Activated CD4-positive, alpha-beta T cell treated with anti-CD3 and anti-CD28 coated beads, Interleukin-2, amount 50 U/mL, for 1 hour (primary cell): ENCODE data around the gene ARHGAP20.
A peak's percentile ranks its signal among the peaks of the same experiment; 100 is the strongest.

ENCODE experiments used
- DNase-seq: peaks from one replicate; pipeline ENCODE4 v3.0.0-alpha.2; 2020

The ARHGAP20 gene, protein sequence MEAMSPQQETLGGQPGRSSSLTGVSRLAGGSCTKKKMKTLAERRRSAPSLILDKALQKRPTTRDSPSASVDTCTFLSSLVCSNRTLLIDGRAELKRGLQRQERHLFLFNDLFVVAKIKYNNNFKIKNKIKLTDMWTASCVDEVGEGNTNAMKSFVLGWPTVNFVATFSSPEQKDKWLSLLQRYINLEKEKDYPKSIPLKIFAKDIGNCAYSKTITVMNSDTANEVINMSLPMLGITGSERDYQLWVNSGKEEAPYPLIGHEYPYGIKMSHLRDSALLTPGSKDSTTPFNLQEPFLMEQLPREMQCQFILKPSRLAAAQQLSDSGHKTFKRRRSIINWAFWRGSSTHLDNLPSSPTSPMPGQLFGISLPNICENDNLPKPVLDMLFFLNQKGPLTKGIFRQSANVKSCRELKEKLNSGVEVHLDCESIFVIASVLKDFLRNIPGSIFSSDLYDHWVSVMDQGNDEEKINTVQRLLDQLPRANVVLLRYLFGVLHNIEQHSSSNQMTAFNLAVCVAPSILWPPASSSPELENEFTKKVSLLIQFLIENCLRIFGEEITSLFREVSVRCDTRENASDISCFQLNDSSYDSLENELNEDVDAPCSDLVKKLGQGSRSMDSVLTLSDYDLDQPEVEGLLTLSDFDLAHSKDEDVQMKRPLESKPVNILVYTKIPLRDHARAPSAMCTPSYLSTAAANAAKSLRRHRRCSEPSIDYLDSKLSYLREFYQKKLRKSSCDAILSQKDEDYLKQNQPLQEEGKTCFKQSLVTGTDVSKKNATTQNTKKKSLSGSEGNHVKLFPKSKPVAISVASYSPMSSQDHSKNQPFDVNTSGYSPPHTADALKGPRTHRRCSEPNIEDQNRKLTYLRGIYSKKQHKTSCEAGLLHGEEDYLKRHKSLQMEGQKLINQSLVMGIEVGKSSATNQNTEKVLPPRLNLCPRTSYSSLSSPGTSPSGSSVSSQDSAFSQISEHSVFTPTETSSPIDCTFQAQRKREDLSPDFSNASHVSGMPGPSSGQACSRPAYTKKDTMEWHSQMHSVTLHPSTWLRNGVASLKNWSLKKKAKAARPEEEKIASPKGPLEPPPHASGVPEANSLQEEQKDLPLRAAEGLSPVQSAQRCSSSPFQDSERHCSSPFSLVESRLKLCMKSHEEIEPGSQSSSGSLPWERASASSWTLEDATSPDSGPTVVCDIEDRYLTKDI

DNA sequence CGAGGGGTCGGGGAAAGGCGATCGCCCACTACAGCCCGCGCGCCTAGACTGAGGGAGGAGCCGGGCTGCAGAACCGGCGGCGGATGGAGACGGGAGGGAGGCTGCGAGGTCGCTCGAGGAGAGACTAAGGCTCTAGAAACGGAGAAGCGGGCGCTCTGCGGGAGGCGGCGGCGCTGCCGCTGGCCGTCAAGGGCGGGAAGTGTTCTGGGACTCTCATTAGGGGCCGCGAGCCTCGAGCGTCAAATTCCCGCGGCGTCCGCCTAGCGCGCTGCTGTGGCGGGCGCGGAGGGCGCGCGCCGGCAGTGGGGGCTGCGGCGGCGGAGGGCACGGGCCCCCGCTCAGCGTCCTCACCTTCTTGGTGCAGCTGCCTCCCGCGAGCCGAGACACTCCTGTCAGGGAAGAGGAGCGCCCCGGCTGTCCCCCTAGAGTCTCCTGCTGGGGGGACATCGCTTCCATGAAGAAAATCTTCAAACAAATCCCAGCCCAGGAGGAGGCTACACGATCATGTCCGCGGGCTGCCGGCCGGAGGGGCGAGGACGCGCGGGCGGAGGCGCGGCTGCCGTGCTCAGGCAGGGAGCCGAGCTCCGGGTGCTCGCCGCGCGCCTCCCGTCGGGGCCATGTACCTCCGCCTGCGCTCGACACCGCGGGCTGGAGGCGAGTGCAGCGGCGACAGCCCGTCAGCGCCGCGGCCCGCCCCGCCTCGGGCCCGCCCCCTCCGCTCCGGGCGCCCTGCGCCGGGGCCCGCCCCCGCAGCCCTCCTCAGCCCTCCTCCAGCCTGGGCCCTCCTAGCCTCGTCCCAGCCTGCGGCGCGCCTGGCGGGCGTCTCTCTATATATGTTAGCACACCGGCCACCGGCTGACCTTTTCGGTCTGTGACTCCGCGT is at the start of gene ARHGAP20:
Gene ARHGAP20 (minus strand): TSS at position 662 of the 883 bp plus-strand sequence. CDS start 206 bp downstream, at position 456.
- peak; percentile 5 for DNase-seq

DNA sequence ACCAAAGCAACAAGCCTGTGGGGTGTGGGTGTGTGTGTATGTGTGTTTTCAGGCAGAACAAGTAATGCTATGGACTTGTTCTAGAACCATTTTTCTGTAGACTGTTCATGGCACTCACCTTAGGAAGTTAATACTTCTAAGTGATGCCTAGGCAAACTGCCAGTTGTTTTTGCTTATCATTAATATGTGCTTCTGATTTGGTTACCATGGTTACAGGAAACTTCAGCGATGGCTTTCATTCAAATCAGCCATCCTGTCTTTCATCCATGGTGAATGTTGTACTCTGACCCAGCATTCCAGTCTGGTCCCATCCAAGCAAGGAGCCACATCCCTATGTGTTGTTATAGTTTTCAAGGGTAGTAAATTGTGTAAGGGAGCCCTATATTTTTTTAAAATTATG is 49.8 kb upstream of the ARHGAP20 start:
- DNase-seq, result no peak

DNA sequence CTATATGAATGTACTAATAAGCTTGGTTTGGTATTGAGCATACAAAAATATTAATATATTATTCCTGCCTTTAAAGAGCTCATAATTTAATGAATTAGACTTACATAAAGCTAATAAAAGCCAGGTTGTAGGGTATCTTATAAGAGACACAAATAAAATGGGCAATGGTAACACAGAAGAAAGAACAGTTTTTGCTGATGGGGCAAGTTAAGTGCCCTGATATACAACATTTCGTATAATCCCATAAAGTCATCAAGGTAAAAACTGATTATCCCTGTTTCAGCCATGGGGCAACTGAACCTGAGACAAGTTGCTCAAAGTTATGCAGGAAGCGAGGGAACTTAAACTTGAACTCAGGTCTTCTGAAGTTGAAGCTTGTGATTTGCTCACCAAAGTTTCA is 48.9 kb upstream of the ARHGAP20 start:
- DNase-seq, result no peak

DNA sequence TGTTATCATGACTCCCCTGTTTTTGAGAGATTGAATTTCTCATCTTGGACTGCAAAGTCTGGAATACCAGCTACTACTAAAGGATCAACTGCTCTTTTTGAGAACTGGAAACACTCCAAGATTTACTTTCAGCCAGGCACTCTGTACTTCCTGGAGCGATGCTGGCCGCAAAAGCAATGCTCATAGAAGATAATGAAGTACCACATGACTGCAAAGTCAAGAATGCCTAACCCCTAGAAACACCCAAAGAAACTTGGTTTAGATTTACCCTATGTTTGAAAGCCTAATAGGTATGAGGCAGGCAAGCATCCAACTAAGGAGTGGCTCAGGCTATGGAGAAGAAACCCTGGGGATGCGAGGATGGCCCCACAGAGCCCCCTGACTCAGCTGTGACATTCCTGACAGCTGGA is 47.7 kb upstream of the ARHGAP20 start:
- DNase-seq, result no peak

DNA sequence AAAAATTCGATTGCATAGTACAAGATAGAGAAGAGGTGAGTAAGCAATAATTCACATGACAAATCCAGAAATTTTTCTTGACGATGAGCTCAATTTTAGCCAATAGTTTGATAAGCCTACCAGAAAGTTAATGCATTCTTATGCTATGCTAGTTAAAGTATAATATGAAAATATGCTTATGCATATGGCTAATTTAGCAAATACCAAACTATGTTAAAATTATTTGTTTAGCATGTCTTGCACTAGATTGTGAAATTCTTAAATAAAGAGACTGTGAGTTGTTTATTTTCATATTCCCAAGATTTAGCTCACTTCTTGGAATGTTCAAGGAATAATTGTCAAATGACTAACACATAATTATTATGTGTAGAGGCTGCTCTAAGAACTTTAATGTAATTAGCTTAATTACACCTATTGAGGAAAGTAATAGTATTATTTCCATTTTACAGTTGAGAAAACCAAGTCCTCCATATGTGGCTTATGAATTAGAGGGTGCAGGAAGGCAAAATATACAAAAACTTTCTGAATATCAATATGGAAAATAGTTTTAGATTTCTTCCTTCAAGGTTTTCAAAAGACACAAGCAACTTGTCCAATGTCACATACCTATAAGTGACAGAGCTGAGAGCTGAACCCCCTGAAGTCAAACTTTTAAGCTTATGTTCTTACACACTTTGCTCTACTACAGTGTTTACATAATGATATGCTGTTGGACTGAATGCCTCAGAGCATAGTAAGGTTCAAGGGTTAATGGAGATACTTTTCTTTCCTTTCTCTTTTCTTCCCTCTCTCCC is 45.9 kb upstream of the ARHGAP20 start:
- DNase-seq, result no peak

DNA sequence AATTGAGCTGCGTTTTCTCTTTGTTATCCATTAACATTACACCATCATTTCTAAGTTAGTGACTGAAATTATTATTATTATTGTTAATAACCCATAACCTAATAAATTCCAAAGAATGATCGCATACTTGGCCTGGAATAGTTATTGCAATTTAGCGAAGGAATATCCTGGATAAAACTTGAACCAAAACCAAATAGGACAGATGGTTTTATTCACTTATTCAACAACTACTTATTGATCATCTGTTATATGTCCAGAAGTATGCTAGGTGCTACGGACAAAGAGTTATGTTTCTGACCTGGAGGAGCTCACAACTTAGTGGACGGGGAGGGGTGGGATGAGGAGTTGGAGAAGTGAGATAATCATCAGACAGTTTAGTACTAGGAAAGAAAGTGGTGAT is 44.8 kb upstream of the ARHGAP20 start:
- DNase-seq, result no peak

DNA sequence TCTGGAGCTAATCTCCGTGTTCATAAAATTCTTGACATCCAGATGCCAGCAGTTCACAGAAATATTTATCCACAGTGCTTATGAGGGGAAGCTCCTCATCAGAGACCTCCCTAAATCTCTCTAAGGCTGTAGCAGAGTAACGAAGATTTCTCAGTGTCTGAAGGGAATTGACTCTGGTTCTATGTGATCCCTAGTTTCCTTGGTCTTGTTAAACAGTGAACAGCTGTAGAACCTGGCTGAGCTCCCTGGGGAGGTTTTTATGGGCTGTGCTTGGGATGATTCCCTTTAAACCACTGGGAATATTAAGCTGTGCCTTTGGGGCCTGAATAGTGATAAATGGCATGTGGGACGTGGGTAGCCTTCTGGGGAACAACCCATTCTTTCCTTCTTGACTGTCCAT is 43.7 kb upstream of the ARHGAP20 start:
- DNase-seq, result no peak

DNA sequence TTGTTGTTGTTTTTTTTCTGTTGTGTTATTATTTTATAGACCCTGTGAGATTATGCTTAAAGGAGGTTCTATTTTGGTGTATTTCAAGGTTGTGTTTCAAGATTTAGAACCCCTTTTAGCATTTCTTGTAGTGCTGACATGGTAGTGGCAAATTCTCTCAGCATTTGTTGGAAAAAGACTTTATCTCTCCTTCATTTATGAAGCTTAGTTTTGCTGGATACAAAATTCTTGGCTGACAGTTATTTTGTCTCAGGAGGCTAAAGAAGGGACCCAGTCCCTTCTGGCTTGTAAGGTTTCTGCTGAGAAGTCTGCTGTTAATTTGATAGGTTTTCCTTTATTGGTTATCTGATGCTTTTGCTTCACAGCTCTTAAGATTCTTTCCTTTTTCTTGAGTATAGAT is 40.7 kb upstream of the ARHGAP20 start:
- DNase-seq, result no peak

DNA sequence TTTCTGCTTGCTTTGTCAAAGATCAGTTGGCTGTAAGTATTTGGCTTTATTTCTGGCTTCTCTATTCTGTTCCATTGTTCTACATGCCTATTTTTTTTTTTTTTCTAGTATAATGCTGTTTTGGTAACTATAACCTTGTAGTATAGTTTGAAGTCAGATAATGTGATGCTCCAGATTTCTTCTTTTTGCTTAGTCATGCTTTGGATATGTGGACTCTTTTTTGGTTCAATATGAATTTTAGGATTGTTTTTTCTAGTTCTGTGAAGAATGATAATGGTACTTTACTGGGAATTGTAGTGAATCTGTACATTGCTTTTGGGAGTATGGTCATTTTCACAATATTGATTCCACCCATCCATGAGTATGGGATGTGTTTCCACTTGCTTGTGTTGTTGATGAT is 37.9 kb upstream of the ARHGAP20 start:
- DNase-seq, result no peak

DNA sequence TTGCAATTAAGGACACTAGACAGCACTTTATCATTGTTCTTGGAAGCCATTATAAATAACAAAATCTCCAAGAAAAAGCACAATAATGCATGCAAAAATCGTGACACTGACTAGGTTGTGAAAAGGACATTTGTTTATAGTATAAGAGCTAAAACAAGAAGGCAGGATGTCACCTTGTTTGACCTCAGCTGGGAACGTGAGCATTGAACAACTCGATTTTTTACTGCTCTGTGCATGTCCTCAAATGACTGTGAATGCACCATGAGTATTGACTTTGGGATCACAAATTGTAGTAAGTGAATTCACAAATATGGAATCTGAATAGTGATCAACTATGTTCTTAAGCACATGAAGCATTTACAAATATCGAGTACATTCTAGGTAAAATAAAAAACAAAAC is 35.3 kb upstream of the ARHGAP20 start:
- DNase-seq, result no peak

DNA sequence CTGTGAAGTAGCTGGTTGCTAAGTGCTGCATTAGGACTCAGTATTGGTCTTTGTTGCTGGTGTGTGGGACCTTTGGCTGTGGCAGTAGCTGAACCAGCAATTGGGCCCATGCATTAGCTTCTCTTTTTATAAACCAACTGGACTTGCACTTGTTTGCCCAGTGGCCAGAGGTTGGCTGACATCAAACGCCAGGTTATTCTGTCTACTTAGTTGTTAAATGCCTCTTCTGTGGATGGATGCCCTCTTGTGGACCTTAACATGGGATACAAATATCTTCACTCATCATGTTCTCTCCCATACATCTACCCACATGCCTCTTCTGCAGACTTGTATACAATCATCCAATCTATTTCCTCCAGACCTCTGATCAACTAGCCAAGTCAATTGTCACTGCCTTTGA is 26.4 kb upstream of the ARHGAP20 start:
- no peak for DNase-seq

DNA sequence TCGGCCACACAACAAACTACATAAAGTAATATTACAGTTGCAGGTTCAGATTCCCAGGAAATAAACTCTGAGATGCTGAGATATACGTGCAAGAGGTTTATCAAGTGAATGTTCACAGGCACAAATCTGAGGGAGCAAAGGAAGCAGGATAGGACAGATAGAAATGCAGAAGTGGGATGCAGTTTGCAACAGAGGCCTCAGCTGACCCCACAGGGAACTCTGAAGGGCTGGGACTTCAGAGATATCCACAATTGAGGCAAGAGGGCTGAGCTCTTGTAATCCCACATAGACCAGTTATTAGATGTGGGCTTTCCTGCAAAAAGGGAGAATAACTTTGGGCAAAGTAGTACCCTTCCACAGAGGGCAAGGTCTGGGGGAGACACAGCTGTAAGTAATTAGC is 25.4 kb upstream of the ARHGAP20 start:
- no peak for DNase-seq

DNA sequence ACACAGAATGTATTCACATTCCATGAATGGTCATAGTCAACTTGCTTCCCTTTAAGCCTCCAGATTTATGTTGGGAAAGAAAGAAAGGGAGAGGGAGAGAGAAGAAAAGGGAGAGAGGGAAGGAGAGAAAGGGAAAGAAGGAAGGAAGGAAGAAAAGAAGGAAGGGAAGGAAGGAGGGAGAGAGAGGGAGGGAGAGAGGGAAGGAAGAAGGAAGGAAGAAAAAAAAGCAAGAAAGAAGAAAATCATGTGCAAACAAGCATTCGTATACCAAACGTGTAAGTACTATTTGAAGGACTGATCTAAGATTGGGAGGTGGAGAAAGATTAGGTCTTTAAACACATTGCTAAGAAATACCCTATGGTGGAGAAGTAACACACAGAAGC is 23.9 kb upstream of the ARHGAP20 start:
- DNase-seq, result no peak

DNA sequence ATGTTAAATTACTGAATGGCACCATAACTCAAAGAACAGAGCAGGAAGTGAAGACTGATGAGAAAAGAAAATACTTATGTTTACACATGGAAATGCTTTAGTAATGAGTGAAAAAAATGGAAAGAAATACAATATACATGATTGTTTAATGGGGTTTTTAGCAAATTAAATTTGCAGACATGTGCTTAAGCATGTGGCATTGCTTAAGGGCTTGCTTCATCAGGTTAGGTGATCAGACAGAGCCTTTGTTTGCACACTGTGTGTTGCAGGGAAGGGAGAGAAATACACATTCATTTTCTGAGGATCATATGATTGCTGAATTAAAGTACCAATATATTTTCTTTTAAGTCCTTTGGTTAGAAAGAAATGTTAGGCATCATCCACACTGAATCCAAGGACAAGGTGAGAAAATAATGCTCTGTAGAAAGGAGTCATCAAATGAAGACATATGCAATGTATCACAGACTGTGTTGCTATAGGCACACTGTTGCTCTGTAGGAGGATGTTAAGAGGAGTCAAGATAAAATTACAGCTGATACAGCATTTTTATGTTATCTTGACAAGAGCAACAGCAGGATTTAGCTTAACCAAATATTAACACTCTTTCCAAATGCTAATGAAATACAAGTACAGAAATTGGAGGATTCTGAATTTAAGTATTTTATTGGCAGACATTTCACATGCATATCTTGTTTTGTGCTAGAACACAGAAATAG is 23.4 kb upstream of the ARHGAP20 start:
- DNase-seq, result no peak

DNA sequence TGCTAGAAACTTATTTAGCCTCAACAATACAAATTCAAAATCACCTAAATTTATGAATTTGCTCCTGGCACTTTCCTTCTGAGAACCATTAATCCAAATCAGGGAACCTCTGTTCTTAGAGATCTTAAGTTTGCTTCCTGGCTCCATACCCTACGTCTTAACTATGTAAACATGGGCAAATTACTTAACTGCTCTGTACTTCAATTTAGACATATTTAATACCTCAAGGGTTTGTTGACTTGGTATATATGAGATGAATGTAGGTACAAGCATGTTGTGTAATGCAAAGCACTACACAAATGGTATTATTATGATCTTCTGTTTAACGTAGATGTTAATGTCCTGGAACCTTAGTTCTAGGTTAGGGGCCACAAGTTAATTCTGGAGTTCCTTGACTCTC is 22.6 kb upstream of the ARHGAP20 start:
- DNase-seq, result no peak

DNA sequence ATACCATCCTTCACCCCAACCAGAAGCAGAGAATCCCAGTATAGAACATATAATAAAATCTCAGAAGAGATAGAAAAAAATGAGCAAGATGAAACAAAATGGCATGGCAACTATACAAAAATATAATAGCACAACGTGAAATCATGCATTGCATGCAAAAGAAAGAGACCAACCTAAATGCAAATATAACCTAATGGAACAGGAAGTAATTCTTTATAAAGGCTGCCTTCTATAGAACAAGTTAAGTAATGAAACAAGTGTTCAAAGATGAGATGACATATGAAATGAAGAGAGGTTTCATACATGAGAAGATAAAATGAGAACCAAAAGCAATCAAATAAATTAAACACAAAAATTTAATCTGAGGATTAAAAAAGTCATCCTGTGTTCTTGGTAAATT is 18.5 kb upstream of the ARHGAP20 start:
- no peak for DNase-seq

DNA sequence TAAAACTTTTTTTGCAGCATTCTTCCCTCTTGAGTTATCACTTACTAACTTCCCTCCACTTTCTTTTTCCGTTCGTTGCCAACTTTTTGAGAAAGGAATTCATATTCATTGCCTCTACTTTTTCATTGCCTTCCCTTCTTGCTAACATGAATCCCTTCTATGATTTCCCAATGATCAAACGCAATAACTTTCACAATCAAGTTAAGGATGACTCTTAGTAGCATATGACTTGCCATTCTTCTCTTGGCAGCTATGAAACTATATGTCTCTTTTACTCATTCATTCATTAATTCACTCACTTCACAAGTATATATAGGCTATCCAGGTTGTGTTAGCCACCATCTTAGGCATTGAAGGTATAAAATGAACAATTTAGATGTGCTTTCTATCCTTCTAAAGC is 16.6 kb upstream of the ARHGAP20 start:
- DNase-seq, result no peak

DNA sequence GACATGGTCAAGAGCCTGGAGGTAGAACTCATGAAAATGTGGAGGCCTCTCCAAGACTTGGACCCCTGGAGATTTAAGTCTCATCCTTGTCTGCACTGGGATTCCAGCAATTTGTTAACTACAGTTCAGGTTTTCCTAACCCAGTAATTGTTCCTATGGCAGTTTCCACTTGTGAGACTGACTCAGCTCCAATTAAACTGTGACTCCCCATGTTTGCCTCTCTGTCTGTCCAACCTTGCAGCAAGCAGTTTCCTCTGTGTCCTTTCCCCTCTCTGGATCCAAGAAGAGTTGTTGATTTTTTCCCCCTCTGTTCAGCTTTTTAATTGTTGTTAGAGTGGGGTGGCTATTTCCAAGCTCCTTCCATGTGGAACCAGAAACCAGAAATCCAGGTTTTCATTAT is 16.2 kb upstream of the ARHGAP20 start:
- DNase-seq, result no peak

DNA sequence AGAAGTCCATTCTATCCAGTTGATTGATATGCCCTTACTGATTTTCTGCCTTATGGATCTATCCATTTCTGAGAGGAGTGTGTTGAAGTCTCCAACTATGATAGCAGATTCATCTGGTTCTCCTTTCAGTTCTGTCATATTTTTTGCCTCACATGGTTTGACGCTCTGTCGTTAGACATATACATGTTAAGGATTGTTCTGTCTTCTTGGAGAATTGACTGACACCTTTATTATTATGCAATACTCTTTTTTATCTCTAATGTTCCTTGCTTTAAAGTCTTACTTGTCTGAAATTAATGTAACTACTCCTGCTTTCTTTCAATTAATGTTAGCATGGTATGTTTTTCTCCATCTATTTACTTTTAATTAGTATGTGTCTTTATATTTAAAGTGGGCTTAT is 12.1 kb upstream of the ARHGAP20 start:
- DNase-seq, result no peak

DNA sequence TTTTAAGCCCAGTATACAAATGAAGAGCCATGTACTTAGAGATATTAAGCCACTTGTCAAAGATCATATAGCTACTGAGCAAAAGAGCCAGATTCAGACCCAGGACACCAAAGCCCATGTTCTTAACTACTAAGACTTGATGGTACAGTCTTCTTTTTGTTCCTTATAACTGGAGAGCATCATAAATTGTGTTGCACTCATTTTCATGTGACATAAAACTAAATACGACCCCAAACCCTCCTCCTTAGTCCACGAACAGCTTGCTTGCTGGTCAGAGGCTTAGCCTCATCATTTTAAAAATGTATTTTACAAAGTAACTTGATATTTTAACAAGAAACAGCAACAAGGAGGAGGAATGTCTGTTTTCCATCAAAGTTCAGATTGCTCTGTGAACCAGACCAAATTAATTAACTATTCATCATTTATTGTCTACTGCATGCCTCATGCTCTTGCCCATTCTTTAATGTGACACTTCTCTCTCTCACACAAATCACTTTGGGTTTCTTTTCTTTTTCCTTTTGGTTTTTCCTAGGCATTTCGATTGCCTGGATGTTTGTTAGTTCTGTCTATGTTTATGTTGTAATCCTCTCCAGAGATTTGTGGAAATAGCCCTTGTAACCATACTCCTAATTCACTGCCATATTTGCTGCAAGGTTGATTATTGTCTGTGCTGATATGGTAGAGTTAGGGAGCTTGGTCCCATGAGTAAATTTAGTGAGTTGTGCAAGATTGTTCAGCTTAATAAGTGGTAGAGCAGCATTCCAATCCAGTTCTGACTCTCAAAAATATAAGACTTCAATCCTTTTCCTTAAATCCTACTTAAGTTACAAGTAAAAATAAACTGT is 8.4 kb upstream of the ARHGAP20 start:
- no peak for DNase-seq
